Measurements from ENCODE around the gene SCFD2.
A peak's percentile ranks its signal among the peaks of the same experiment; 100 is the strongest.
"Not testable (repeated sequence)": the region's sequence is repeated elsewhere in the genome, so short reads cannot be mapped to it uniquely, and the experiment has no call there.

SCFD2 gene

DNA sequence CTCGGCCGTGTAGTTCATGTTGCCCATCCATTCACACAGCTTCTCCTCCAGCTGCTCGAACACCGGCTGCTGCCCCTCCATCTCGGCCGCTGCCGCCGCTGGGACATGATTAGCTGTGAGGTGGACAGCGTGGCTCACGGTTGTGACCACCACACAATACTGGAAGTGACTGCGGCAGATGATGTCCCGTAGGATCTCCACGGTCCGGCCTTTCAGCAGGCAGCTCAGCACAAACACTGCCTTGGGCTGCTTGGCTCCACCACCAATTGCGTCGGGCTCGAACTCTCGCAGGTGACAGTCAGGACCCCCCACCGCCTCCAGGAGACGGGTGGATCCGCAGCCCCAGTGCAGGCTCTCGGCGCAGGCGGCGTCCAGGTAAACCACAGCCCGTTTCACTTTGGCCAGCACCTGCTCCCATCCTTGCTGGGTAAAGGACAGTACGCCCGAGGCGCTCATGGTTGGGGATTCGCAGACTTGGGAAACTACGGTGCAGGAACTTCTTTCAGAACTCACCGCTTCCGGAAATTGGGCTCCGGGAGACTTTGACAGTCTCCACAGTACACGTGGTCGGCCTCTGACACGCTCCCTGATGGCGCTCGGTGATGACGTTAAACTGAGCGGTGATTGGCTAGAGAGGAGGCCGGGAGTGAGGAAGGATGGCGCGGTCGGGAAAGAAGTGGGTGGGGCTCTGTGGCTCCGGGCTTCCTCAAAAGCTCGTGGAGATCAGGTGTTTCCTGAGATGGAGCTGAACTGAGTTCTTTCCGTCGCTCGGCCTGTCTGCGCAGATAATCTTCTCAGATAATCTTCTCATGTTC lies at the start of gene SCFD2:
TSS of gene SCFD2 (minus strand) at position 576 of the 815 bp plus-strand sequence.
- DNase-seq = peak; percentile 75

GRCh38 chr4:53409479-53409878 lies 43.6 kb upstream of the SCFD2 start:
- not testable (repeated sequence) for DNase-seq

DNA sequence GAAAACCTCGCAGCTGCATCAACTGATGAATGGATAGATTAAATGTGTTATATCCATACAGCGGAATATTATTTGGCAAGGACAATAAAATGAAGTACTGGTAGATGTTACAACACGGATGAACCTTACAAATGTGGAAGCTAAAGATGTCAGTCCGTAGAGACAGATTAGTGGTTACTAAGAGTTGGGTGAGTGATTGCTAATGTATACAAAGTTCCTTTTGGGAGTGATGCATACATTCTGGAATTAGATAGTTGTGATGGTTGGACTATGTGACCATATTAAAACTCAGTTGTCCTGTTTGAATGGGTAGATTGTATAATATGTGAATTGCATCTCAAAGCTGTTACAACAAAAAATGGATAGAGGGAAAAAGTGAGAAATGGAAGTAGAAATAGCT lies 14.4 kb upstream of the SCFD2 start:
- no peak for DNase-seq

GRCh38 chr4:53378171-53378482 lies 12.3 kb upstream of the SCFD2 start:
- DNase-seq = no peak

DNA sequence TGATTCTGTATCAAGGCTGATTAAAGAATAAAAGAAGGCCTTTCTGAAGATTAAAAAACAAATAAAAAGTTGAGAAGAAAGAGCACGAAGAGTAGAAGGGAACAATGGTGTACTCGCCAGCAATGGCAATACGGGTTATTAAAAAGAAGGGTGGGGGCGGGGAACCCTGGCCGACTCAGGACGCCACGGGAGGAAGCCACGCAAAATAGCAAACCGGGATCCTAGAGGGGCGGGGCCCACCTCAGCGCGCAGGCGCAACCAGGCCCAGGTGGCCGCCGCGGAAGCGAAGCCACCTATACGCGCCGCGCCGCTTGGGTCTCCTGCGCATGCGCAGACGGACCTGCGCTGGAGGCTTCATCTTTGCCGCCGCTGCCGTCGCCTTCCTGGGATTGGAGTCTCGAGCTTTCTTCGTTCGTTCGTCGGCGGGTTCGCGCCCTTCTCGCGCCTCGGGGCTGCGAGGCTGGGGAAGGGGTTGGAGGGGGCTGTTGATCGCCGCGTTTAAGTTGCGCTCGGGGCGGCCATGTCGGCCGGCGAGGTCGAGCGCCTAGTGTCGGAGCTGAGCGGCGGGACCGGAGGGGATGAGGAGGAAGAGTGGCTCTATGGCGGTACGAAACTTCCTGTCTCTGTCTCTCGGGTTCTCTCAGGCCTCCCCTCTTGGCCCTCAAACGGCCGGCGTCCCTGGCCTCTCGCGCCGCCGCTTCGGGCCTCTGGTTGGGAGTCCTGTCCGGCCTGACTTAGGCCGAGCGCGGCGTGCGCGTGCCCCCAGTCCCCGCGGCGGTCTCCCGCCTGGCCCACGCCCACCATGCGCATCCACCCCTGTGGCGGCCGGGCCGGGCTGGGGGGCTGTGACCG lies 11.7 kb upstream of the SCFD2 start, which contains the start of gene FIP1L1:
TSS of gene FIP1L1 (plus strand) at position 323 of the 852 bp plus-strand sequence. CDS start at position 521, 198 bp downstream.
- DNase-seq = peak; percentile 58

- DNase-seq = no peak
These were observed 11.0 kb upstream of the SCFD2 start for GRCh38 chr4:53376900-53377299.

DNA sequence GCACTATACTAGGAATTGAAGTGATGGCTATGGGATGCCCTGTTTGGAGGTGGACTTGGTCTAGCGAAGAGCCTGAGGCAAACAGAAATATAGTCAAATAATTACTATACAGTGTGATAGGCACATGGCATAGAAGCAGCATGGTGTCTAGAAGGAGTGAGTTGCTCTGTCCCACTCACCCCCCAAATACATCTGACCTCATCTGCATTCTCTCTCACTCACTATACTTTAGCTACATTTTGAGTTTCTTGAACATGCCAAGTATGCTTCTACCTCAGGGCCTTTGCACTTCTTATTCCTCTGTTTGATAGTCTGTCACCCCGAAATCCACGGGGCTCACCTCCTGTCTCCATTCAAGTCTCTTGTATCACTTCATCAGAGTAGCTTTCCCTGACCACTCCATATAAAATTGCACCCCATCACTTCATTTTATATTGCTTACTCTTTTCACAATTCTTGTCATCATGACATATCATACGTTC lies 9.0 kb upstream of the SCFD2 start:
- DNase-seq = no peak

- DNase-seq = no peak
These were observed 6.1 kb upstream of the SCFD2 start for GRCh38 chr4:53371843-53372521.

DNA sequence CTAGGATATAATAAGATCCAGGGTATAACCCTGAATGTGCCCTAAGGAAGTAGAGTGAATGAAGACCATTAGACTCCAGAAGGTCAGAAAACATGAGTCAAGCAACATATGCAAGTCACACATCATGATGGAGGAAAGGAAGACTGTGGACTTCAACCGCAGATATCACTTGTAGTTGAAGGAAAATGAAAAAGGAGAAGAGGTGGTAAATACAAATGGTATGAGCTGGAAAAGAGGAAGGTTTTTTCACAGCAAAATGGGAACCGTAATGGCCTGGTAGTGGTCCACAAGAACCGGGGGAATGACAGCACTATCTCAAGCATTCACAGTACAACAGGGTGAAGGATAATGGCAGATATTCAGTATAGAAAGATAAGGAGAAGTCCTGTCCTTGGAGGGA lies 5.2 kb upstream of the SCFD2 start:
- no peak for DNase-seq

DNA sequence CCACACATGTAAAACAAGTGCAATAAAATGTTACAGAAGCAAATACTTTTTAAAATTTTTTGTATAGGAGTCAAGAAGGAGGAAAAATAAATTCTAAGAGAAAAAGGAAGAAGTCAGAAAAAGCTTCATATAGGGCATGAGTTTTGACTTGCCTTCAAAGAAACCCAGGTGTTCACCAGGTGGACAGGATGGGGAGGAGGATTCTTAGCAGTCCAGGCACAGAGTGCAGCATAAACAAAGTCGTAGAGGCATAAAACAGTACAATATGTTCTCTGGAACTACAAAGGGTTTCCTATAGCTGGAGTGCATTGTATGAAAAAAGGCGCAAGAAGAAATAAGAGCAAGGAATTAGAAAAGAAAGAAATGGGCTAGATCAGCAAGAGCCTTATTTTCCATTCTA lies 1.9 kb upstream of the SCFD2 start:
- DNase-seq = no peak

GRCh38 chr4:53366301-53366716 lies 448 bp upstream of the SCFD2 start:
- DNase-seq = no peak

DNA sequence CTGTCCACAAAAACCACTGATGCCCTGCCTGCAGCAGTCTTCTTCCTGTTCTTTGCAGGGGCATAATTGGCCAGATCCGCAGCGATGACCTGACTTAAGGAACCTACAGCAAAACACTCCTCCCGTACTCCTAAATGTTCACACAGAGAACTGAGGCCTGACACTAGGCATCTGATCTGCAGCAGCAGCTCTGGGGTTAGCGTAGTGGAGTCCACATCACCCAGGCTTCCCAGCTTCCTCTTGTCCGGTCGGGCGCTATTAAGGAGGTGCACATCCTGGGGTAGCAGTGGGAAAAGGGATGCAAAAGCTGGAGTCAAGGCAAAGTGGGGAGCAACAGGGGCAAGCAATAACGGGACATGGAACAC lies 758 bp downstream of the SCFD2 start:
- no peak for DNase-seq

- DNase-seq = no peak
These were observed 1.2 kb downstream of the SCFD2 start for GRCh38 chr4:53364624-53365023.

DNA sequence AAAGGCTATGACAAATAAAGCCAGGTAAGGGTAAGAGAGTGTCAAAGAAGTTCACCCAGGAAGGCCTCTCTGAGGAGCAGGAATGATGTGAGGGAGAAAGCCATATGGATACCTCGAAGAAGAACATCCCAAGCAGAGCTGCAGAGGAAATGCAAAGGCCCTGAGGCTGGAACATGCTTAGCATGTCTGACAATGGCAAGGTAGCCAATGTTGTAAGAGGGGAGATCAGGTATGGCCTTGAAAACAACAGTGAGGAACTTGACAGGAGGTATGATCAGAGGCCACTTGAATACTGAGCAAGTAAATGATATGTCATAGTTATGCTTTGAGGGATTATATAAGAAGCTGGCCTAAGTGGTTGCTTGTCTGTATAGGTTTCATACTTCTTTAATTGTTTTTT lies 3.8 kb downstream of the SCFD2 start:
- DNase-seq = no peak

GRCh38 chr4:53361451-53361850 lies 4.4 kb downstream of the SCFD2 start:
- no peak for DNase-seq

- no peak for DNase-seq
These were observed 9.8 kb downstream of the SCFD2 start for GRCh38 chr4:53355930-53356521.

GRCh38 chr4:53354012-53354722 lies 11.7 kb downstream of the SCFD2 start:
- no peak for DNase-seq

DNA sequence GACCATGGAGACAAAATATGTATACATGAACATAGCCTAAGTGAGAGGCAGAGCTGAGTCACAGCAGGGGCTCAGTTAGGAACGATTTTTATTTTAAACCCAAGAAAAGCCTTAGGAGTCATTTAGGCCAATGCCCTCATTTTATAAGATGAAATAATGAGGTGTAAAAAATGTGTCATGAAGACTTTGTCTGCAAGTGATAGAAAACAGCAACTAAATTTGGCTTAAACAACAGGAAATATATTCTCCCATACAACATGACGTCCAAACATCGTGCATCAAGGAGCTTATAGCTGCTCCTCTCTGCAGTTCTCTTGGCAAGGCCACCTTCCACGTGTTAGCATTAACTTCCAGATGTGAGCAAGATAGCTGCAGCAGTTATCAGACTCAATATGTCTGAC lies 16.8 kb downstream of the SCFD2 start:
- no peak for DNase-seq

- no peak for DNase-seq
These were observed 17.8 kb downstream of the SCFD2 start for GRCh38 chr4:53348046-53348445.

GRCh38 chr4:53346920-53347852 lies 18.7 kb downstream of the SCFD2 start:
- no peak for DNase-seq

DNA sequence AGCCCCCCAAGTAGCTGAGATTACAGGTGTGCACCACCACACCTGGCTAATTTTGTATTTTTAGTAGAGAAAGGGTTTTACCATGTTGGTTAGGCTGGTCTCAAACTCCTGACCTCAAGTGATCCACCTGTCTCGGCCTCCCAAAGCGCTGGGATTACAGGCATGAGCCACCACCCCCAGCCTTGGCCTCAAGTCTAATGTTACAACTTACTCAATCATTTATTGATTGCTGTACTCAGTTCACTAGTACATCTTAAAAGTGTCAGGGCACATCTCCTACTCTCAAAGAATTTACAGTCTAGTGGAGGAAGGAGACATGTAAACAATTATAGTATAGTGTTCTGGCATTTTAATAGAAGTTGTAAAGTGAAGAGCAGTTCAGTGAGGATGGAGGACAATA lies 19.5 kb downstream of the SCFD2 start:
- DNase-seq = not testable (repeated sequence)
